PFSK-1 (cell line): ENCODE results near the gene SPHK2.

ENCODE experiments used
- FOXP2 ChIP-seq: optimal IDR thresholded peaks from 2 replicates; pipeline ENCODE3; 2011; ENCODE audit warnings: borderline replicate concordance, control low read depth, inconsistent platforms; ENCODE audit not compliant: insufficient read depth; ENCODE audit errors: extremely low read length, extremely low read depth
- POLR2AphosphoS5 ChIP-seq: IDR thresholded peaks from 2 replicates; pipeline ENCODE4 v1.6.1; 2012; ENCODE audit warnings: low read depth, mild to moderate bottlenecking, control low read depth, low read length, moderate library complexity
- REST ChIP-seq, 2 experiments: IDR thresholded peaks; 2 replicates each; pipeline versions ENCODE4 v1.6.1 to v1.8.0; 2011 to 2012; ENCODE audit warnings: low read depth in 2 of 2, low read length in 2 of 2, control low read depth in 1 of 2, inconsistent platforms in 1 of 2, mild to moderate bottlenecking in 1 of 2, moderate library complexity in 1 of 2; ENCODE audit not compliant: insufficient read depth in 1 of 2
- SIN3A ChIP-seq: IDR thresholded peaks from 2 replicates; pipeline ENCODE4 v1.6.1; 2012; ENCODE audit warnings: mild to moderate bottlenecking, low read length, moderate library complexity, borderline replicate concordance; ENCODE audit not compliant: insufficient read depth
- TAF1 ChIP-seq: IDR thresholded peaks from 2 replicates; pipeline ENCODE4 v1.6.1; 2012; ENCODE audit warnings: low read length, control low read depth, borderline replicate concordance; ENCODE audit not compliant: insufficient read depth

SPHK2 gene

GRCh38 chr19:48616041-48616436 lies 3.3 kb upstream of the SPHK2 start:
- TF ChIP-seq TAF1 (no peak), REST (IDR thresholded peaks at IDR 0.05; ENCODE audit: insufficient read depth in 1 of 2, low read depth in 2 of 2, low read length in 2 of 2) (no peak), FOXP2 (no peak), POLR2AphosphoS5 (peak; percentile 62; the same call in 1 of the 2 replicates), SIN3A (no peak)

GRCh38 chr19:48616491-48617056 lies 2.7 kb upstream of the SPHK2 start:
- TF ChIP-seq REST (IDR thresholded peaks at IDR 0.05; ENCODE audit: insufficient read depth in 1 of 2, low read depth in 2 of 2, low read length in 2 of 2) (no peak), SIN3A (no peak)

- TF ChIP-seq SIN3A = no peak
- TF ChIP-seq FOXP2 = no peak
- no peak for TF ChIP-seq POLR2AphosphoS5
- no peak for TF ChIP-seq TAF1
- no peak for TF ChIP-seq REST (IDR thresholded peaks at IDR 0.05; ENCODE audit: insufficient read depth in 1 of 2, low read depth in 2 of 2, low read length in 2 of 2)
These were observed 2.0 kb upstream of the SPHK2 start for GRCh38 chr19:48617146-48617937.

- TF ChIP-seq POLR2AphosphoS5 (no peak), FOXP2 (no peak), TAF1 (no peak), REST (IDR thresholded peaks at IDR 0.05; ENCODE audit: insufficient read depth in 1 of 2, low read depth in 2 of 2, low read length in 2 of 2) (no peak), SIN3A (no peak)
These were observed 909 bp upstream of the SPHK2 start for GRCh38 chr19:48618278-48618915.
